NCI-H446 treated with DMSO at 0.1 percent for 48 hours (cell line): Measurements from ENCODE around the gene ABLIM1.

Experiments used
- DNase-seq: peaks from one replicate; lab custom pipeline; 2025; lab: John Stamatoyannopoulos, UW

The ABLIM1 gene

GRCh38 chr10:114489521-114490310 is 168.4 kb downstream of the ABLIM1 start:
- no peak for DNase-seq

- no peak for DNase-seq
Observed at GRCh38 chr10:114487815-114488536, 170.1 kb downstream of the ABLIM1 start.

GRCh38 chr10:114486938-114487814 is 170.9 kb downstream of the ABLIM1 start:
- no peak for DNase-seq

- DNase-seq, result no peak
Observed at GRCh38 chr10:114485696-114486400, 172.2 kb downstream of the ABLIM1 start.

GRCh38 chr10:114483575-114483974 is 174.5 kb downstream of the ABLIM1 start:
- DNase-seq, result no peak

GRCh38 chr10:114482480-114483304 is 175.4 kb downstream of the ABLIM1 start:
- no peak for DNase-seq

- no peak for DNase-seq
Observed at GRCh38 chr10:114481055-114481454, 177.0 kb downstream of the ABLIM1 start.

GRCh38 chr10:114479836-114480235 is 178.2 kb downstream of the ABLIM1 start:
- DNase-seq, result no peak

- no peak for DNase-seq
Observed at GRCh38 chr10:114479307-114479706, 178.8 kb downstream of the ABLIM1 start.

GRCh38 chr10:114478281-114478680 is 179.8 kb downstream of the ABLIM1 start:
- DNase-seq, result no peak

GRCh38 chr10:114477285-114477684 is 180.8 kb downstream of the ABLIM1 start:
- DNase-seq, result no peak

- no peak for DNase-seq
Observed at GRCh38 chr10:114474989-114475388, 183.1 kb downstream of the ABLIM1 start.

GRCh38 chr10:114473776-114474175 is 184.3 kb downstream of the ABLIM1 start:
- no peak for DNase-seq

GRCh38 chr10:114472877-114473253 is 185.2 kb downstream of the ABLIM1 start:
- no peak for DNase-seq

GRCh38 chr10:114471906-114472876 is 185.9 kb downstream of the ABLIM1 start:
- no peak for DNase-seq

GRCh38 chr10:114470956-114471905 is 186.8 kb downstream of the ABLIM1 start:
- peak; percentile 39 for DNase-seq

GRCh38 chr10:114470361-114470760 is 187.7 kb downstream of the ABLIM1 start:
- DNase-seq, result no peak

- no peak for DNase-seq
Observed at GRCh38 chr10:114458955-114459354, 199.1 kb downstream of the ABLIM1 start.
